Measurements from ENCODE around the gene STX17. TPM values are rescaled to one million over a fixed set of nuclear protein-coding genes. Genes with fewer than 3 reads are reported as not detected.

STX17 gene
- total RNA-seq, 3 donors from 2014 or later, result 32.3 to 67.9 (median 50.1) TPM

DNA sequence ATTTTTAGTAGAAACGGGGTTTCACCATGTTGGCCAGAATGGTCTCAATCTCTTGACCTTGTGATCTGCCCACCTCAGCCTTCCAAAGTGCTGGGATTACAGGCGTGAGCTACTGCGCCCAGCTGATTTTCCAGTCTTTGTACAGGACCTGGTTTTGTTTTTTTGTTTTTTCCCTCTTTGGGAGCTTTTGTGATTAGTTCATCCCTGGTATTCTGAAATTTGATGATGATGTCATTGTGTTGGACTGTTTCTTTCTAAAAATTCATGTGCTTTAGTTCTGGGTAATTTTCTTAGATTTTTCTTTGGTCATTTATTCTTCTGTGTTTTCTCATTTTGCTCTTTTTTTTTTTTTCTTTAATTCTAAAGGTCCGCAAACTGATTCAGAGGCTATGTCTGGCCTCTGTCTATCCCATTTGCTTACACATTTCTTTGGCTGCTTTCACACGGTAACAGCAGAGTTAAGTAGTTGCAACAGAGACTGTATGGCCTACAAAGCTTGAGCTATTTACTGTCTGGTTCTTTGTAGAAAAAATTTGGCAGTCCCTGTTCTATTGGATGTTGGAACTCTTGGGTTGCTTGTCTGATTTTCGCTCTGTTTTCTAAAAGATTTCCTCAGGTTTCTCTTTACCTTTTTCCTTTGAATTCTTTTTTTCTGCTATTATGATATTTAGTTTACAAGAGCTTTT lies 24.8 kb downstream of the STX17 start:
- Histone ChIP-seq H3K4me3 (no peak overlapping the region), H3K4me1 (no peaks in the 10 kb centered on the region), H3K27ac (no peak overlapping the region), H3K36me3 (no peaks in the 10 kb centered on the region), H3K9me3 (peaks cover 4 to 6% of the 10 kb centered on the region in 2 donors), H3K27me3 (no peaks in the 10 kb centered on the region)
- intact Hi-C loops (cut with DNase I; ENCODE audit: low total_unique reads), result no loop called here
- no peak for TF ChIP-seq POLR2AphosphoS5 (IDR thresholded peaks at IDR 0.05)
- no peak for TF ChIP-seq POLR2A (IDR thresholded peaks at IDR 0.05)
- TF ChIP-seq, protein P1, sequence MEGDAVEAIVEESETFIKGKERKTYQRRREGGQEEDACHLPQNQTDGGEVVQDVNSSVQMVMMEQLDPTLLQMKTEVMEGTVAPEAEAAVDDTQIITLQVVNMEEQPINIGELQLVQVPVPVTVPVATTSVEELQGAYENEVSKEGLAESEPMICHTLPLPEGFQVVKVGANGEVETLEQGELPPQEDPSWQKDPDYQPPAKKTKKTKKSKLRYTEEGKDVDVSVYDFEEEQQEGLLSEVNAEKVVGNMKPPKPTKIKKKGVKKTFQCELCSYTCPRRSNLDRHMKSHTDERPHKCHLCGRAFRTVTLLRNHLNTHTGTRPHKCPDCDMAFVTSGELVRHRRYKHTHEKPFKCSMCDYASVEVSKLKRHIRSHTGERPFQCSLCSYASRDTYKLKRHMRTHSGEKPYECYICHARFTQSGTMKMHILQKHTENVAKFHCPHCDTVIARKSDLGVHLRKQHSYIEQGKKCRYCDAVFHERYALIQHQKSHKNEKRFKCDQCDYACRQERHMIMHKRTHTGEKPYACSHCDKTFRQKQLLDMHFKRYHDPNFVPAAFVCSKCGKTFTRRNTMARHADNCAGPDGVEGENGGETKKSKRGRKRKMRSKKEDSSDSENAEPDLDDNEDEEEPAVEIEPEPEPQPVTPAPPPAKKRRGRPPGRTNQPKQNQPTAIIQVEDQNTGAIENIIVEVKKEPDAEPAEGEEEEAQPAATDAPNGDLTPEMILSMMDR (IDR thresholded peaks at IDR 0.05), result no peak
- DNase-seq (ENCODE audit: low spot score in 2 of 2), result no peak

- no peak overlapping the region for H3K4me3 ChIP-seq
- H3K4me1 ChIP-seq, result no peaks in the 10 kb centered on the region
- peaks cover 0 to 11% of the 10 kb centered on the region in 2 donors for H3K9me3 ChIP-seq
- no peaks in the 10 kb centered on the region for H3K36me3 ChIP-seq
- H3K27me3 ChIP-seq, result no peaks in the 10 kb centered on the region
- H3K27ac ChIP-seq, result no peak overlapping the region
- no peak for DNase-seq (ENCODE audit: low spot score in 2 of 2)
- intact Hi-C loops (cut with DNase I; ENCODE audit: low total_unique reads), result no loop called here
- TF ChIP-seq, protein P1 (IDR thresholded peaks at IDR 0.05), result no peak
- TF ChIP-seq POLR2A (IDR thresholded peaks at IDR 0.05), result no peak
- TF ChIP-seq POLR2AphosphoS5 (IDR thresholded peaks at IDR 0.05), result no peak
Observed at GRCh38 chr9:99936947-99937587, 30.6 kb downstream of the STX17 start.

- TF ChIP-seq POLR2AphosphoS5 (IDR thresholded peaks at IDR 0.05) (no peak), POLR2A (IDR thresholded peaks at IDR 0.05) (no peak)
- TF ChIP-seq, protein P1 (IDR thresholded peaks at IDR 0.05), result no peak
- DNase-seq (ENCODE audit: low spot score in 2 of 2), result no peak
- Histone ChIP-seq H3K4me1 (peaks cover 0 to 3% of the 10 kb centered on the region in 2 donors), H3K9me3 (peaks cover 0 to 6% of the 10 kb centered on the region in 2 donors), H3K4me3 (no peak overlapping the region), H3K27me3 (no peaks in the 10 kb centered on the region), H3K27ac (no peak overlapping the region), H3K36me3 (no peaks in the 10 kb centered on the region)
- intact Hi-C loops (cut with DNase I; ENCODE audit: low total_unique reads), result loop anchor here (10.0 kb wide), 1 partner anchor 963 kb away; no protein-coding TSS in a partner anchor
Observed at GRCh38 chr9:99947395-99947794, 40.9 kb downstream of the STX17 start.

- H3K9me3 ChIP-seq, result peaks cover 0 to 6% of the 10 kb centered on the region in 2 donors
- H3K27me3 ChIP-seq, result no peaks in the 10 kb centered on the region
- peaks cover 0 to 3% of the 10 kb centered on the region in 2 donors for H3K4me1 ChIP-seq
- intact Hi-C loops (cut with DNase I; ENCODE audit: low total_unique reads), result loop anchor here (10.0 kb wide), 1 partner anchor 964 kb away; no protein-coding TSS in a partner anchor
- H3K27ac ChIP-seq, result no peak overlapping the region
- DNase-seq (ENCODE audit: low spot score in 2 of 2), result no peak
- TF ChIP-seq POLR2AphosphoS5 (IDR thresholded peaks at IDR 0.05), result no peak
- TF ChIP-seq POLR2A (IDR thresholded peaks at IDR 0.05), result no peak
- TF ChIP-seq, protein P1 (IDR thresholded peaks at IDR 0.05), result no peak
- H3K4me3 ChIP-seq, result no peak overlapping the region
- H3K36me3 ChIP-seq, result no peaks in the 10 kb centered on the region
Observed at GRCh38 chr9:99948482-99948881, 42.0 kb downstream of the STX17 start.

GRCh38 chr9:99948896-99949295 lies 42.4 kb downstream of the STX17 start:
- no peak overlapping the region for H3K4me3 ChIP-seq
- H3K4me1 ChIP-seq, result peaks cover 0 to 3% of the 10 kb centered on the region in 2 donors
- no peaks in the 10 kb centered on the region for H3K36me3 ChIP-seq
- H3K9me3 ChIP-seq, result peaks cover 0 to 6% of the 10 kb centered on the region in 2 donors
- intact Hi-C loops (cut with DNase I; ENCODE audit: low total_unique reads), result loop anchor here (10.0 kb wide), 1 partner anchor 964 kb away; no protein-coding TSS in a partner anchor
- no peaks in the 10 kb centered on the region for H3K27me3 ChIP-seq
- no peak for DNase-seq (ENCODE audit: low spot score in 2 of 2)
- H3K27ac ChIP-seq, result no peak overlapping the region
- no peak for TF ChIP-seq POLR2A (IDR thresholded peaks at IDR 0.05)
- TF ChIP-seq POLR2AphosphoS5 (IDR thresholded peaks at IDR 0.05), result no peak
- TF ChIP-seq, protein P1 (IDR thresholded peaks at IDR 0.05), result no peak

Data from breast epithelium (tissue), 4 donors.